AG10803 (cell line): ENCODE measurements around the gene RUNX3.

ENCODE experiments used
- DNase-seq: peaks from one replicate; pipeline ENCODE4 v3.0.0; 2010; ENCODE audit warnings: low read depth
- H3K4me3 ChIP-seq: 2 replicates; pipeline ENCODE4 v1.5.1; 2011; ENCODE audit warnings: mild to moderate bottlenecking, low read length, control low read depth
- CTCF ChIP-seq: conservative IDR thresholded peaks from 2 replicates; pipeline ENCODE4 v1.5.1; 2011; ENCODE audit warnings: mild to moderate bottlenecking, low read length, control low read depth, inconsistent platforms

RUNX3 gene

GRCh38 chr1:24951810-24952412, 21.8 kb upstream of the RUNX3 start:
- DNase-seq, result no peak
- no peak for TF ChIP-seq CTCF
- H3K4me3 ChIP-seq, result no peak overlapping the region

GRCh38 chr1:24951337-24951736, 21.3 kb upstream of the RUNX3 start:
- no peak overlapping the region for H3K4me3 ChIP-seq
- TF ChIP-seq CTCF, result no peak
- no peak for DNase-seq

- no peak for TF ChIP-seq CTCF
- DNase-seq, result peak; percentile 39
Measured at GRCh38 chr1:24949331-24949881, 19.3 kb upstream of the RUNX3 start.

GRCh38 chr1:24948079-24948827, 18.2 kb upstream of the RUNX3 start:
- H3K4me3 ChIP-seq, result no peak overlapping the region
- TF ChIP-seq CTCF, result no peak
- DNase-seq, result no peak

More at GRCh38 chr1:24949331-24949881, 19.3 kb upstream of the RUNX3 start:
- H3K4me3 ChIP-seq, result no peak overlapping the region

GRCh38 chr1:24946861-24947658, 17.0 kb upstream of the RUNX3 start:
- DNase-seq, result peak; percentile 33
- H3K4me3 ChIP-seq, result no peak overlapping the region
- TF ChIP-seq CTCF, result no peak

- no peak for DNase-seq
- no peak for TF ChIP-seq CTCF
- no peak overlapping the region for H3K4me3 ChIP-seq
Measured at GRCh38 chr1:24945354-24946326, 15.6 kb upstream of the RUNX3 start.
